Fibroblast of lung (primary cell): ENCODE measurements around the gene ATP5PF. TPM values are rescaled to one million over a fixed set of nuclear protein-coding genes. Genes with fewer than 3 reads are reported as not detected.
"Not testable (repeated sequence)": the region's sequence is repeated elsewhere in the genome, so short reads cannot be mapped to it uniquely, and the experiment has no call there.

Source experiments
- DNase-seq, 2 donors: peaks; one replicate each; pipeline versions ENCODE4 v3.0.0 to v3.0.0-alpha.2; 2010; ENCODE audit warnings: low read depth in 2 of 2
- H2AFZ ChIP-seq: 2 replicates; pipeline ENCODE4 v1.5.1; 2012; ENCODE audit warnings: low read length, control low read depth, inconsistent platforms
- H3K27ac ChIP-seq: 2 replicates; pipeline ENCODE4 v1.5.1; 2011; ENCODE audit warnings: low read length, control low read depth; ENCODE audit not compliant: insufficient read depth
- H3K27me3 ChIP-seq: 2 replicates; pipeline ENCODE4 v1.5.1; 2011; ENCODE audit warnings: mild to moderate bottlenecking, low read length; ENCODE audit not compliant: control insufficient read depth, insufficient read depth
- H3K36me3 ChIP-seq: 2 replicates; pipeline ENCODE4 v1.5.1; 2011; ENCODE audit warnings: low read length; ENCODE audit not compliant: control insufficient read depth, insufficient read depth
- H3K4me1 ChIP-seq: 2 replicates; pipeline ENCODE4 v1.5.1; 2011; ENCODE audit warnings: low read length; ENCODE audit not compliant: control insufficient read depth, insufficient read depth; ENCODE audit errors: extremely low read depth
- H3K4me2 ChIP-seq: 2 replicates; pipeline ENCODE4 v1.5.1; 2011; ENCODE audit warnings: low read length, control low read depth; ENCODE audit not compliant: insufficient read depth; ENCODE audit errors: extremely low read depth
- H3K4me3 ChIP-seq, 4 experiments: fragments of 200-600 bp in 1 of 4; sonication (generic) in 1 of 4; replicated peaks in 1 of 4; 2 replicates each; pipeline ENCODE4 v1.5.1; 2011 to 2016; ENCODE audit warnings: low read length in 4 of 4, low read depth in 3 of 4, mild to moderate bottlenecking in 3 of 4, control low read depth in 2 of 4, inconsistent platforms in 1 of 4, mixed read lengths in 1 of 4; ENCODE audit not compliant: insufficient read depth in 1 of 4; ENCODE audit errors: control extremely low read depth in 1 of 4
- H3K79me2 ChIP-seq: 2 replicates; pipeline ENCODE4 v1.5.1; 2012; ENCODE audit warnings: mild to moderate bottlenecking, low read length, inconsistent platforms; ENCODE audit not compliant: control insufficient read depth, insufficient read depth
- H3K9ac ChIP-seq: 2 replicates; pipeline ENCODE4 v1.5.1; 2011; ENCODE audit warnings: mild to moderate bottlenecking, low read length, control low read depth; ENCODE audit not compliant: insufficient read depth
- H3K9me3 ChIP-seq: 2 replicates; pipeline ENCODE4 v1.5.1; 2012; ENCODE audit warnings: low read depth, low read length; ENCODE audit not compliant: control insufficient read depth, insufficient read depth
- H4K20me1 ChIP-seq: 2 replicates; pipeline ENCODE4 v1.5.1; 2011; ENCODE audit warnings: low read length; ENCODE audit not compliant: control insufficient read depth, insufficient read depth; ENCODE audit errors: extremely low read depth
- EZH2 ChIP-seq: IDR thresholded peaks from 2 replicates; pipeline ENCODE4 v1.5.1; 2012; ENCODE audit warnings: low read length, control low read depth, mild to moderate bottlenecking; ENCODE audit errors: missing control alignments
- polyA minus RNA-seq: library from RNA; depleted of rRNA, polyadenylated mRNA; stranded (reverse); fragments of >200 nt; gene quantifications from 2 replicates; pipeline ENCODE4 v1.2.3, GENCODE V29; 2011; ENCODE audit warnings: low replicate concordance
- polyA plus RNA-seq, 2 donors: library from polyadenylated mRNA; depleted of rRNA in 1 of 2; stranded (reverse) in 1 of 2; unstranded in 1 of 2; fragments of >200 nt; gene quantifications; 2 replicates each; pipeline ENCODE4 v1.2.1, GENCODE V29; 2011 to 2012; ENCODE audit warnings: missing spikeins in 1 of 2
- total RNA-seq: library from RNA; depleted of rRNA; stranded (reverse); fragments of >200 nt; gene quantifications from 2 replicates; pipeline ENCODE4 v1.2.1, GENCODE V29; 2014
- TF ChIP-seq, protein P1 (sequence below), 2 donors: IDR thresholded peaks in 1 of 2; conservative IDR thresholded peaks in 1 of 2; 1 replicate in 1 of 2; 2 replicates in 1 of 2; pipeline ENCODE4 v1.5.1; 2011 to 2012; ENCODE audit warnings: low read length in 2 of 2, control low read depth in 1 of 2, inconsistent platforms in 1 of 2, low read depth in 1 of 2, mild to moderate bottlenecking in 1 of 2

ATP5PF gene
- 40.3 and 46.6 TPM in 2 replicates for total RNA-seq
- polyA plus RNA-seq: 260 and 285 TPM in 2 replicates
- 262 and 271 TPM in 2 replicates for polyA plus RNA-seq (2012)
- polyA minus RNA-seq: 4.6 and 5.0 TPM in 2 replicates

- Histone ChIP-seq H3K4me3 (peak within 1 kb of the TSS; percentile 63 to 99 (median 98)), H3K27ac (peak within 1 kb of the TSS; percentile 99), H3K27me3 (no peaks in the 10 kb centered on the region), H3K36me3 (no peaks in the 10 kb centered on the region), H2AFZ (peak within 1 kb of the TSS; percentile 100), H4K20me1 (no peaks in the 10 kb centered on the region), H3K4me2 (peak within 1 kb of the TSS; percentile 90), H3K4me1 (peaks cover 3% of the 10 kb centered on the region), H3K79me2 (peaks cover 61% of the 10 kb centered on the region), H3K9ac (peak within 1 kb of the TSS; percentile 98), H3K9me3 (no peaks in the 10 kb centered on the region)
- no peak for TF ChIP-seq EZH2
- TF ChIP-seq, protein P1, sequence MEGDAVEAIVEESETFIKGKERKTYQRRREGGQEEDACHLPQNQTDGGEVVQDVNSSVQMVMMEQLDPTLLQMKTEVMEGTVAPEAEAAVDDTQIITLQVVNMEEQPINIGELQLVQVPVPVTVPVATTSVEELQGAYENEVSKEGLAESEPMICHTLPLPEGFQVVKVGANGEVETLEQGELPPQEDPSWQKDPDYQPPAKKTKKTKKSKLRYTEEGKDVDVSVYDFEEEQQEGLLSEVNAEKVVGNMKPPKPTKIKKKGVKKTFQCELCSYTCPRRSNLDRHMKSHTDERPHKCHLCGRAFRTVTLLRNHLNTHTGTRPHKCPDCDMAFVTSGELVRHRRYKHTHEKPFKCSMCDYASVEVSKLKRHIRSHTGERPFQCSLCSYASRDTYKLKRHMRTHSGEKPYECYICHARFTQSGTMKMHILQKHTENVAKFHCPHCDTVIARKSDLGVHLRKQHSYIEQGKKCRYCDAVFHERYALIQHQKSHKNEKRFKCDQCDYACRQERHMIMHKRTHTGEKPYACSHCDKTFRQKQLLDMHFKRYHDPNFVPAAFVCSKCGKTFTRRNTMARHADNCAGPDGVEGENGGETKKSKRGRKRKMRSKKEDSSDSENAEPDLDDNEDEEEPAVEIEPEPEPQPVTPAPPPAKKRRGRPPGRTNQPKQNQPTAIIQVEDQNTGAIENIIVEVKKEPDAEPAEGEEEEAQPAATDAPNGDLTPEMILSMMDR (conservative IDR thresholded peaks at IDR 0.05 in 1 of 2, IDR thresholded peaks at IDR 0.05 in 1 of 2; ENCODE audit: low read depth in 1 of 2, low read length in 2 of 2): peak; percentile 13 to 24
- peak; percentile 99 for DNase-seq
These were observed at the start of gene ATP5PF, which contains the start of gene GABPA for GRCh38 chr21:25734904-25735645. Gene ATP5PF (minus strand): TSS chr21:25734904. CDS start chr21:25729794, 5,110 bp downstream. Gene GABPA (plus strand): TSS chr21:25734972. CDS start chr21:25741599, 6,627 bp downstream.

DNA sequence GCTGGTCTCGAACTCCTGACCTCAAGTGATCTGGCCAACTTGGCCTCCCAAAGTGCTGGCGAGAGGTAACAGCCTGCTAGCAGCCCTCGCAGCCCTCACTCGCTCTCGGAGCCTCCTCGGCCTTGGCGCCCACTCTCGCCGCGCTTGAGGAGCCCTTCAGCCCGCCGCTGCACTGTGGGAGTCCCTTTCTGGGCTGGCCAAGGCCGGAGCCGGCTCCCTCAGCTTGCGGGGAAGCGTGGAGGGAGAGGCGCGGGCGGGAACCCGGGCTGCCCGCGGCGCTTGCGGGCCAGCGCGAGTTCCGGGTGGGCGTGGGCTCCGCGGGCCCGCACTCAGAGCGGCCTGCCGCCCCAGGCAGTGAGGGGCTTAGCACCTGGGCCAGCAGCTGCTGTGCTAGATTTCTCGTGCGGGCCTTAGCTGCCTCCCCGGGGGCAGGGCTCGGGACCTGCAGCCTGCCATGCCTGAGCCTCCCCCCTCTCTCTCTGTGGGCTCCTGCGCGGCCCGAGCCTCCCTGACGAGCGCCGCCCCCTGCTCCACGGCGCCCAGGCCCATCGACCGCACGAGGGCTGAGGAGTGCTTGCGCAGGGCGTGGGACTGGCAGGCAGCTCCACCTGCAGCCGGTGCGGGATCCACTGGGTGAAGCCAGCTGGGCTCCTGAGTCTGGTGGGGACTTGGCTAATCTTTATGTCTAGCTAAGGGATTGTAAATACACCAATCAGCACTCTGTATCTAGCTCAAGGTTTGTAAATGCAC, 43.6 kb upstream of the ATP5PF start:
- not testable (repeated sequence) for H3K9ac ChIP-seq, H3K4me2 ChIP-seq, H3K4me3 ChIP-seq, H3K36me3 ChIP-seq, H4K20me1 ChIP-seq, H3K27ac ChIP-seq, H2AFZ ChIP-seq, DNase-seq, H3K79me2 ChIP-seq, H3K27me3 ChIP-seq, H3K9me3 ChIP-seq, H3K4me1 ChIP-seq

- no peak overlapping the region for H3K27ac ChIP-seq
- no peak overlapping the region for H2AFZ ChIP-seq
- H3K4me2 ChIP-seq: no peak overlapping the region
- no peak overlapping the region for H3K9ac ChIP-seq
- H3K4me1 ChIP-seq: no peaks in the 10 kb centered on the region
- H3K36me3 ChIP-seq: no peaks in the 10 kb centered on the region
- TF ChIP-seq, protein P1 (conservative IDR thresholded peaks at IDR 0.05 in 1 of 2, IDR thresholded peaks at IDR 0.05 in 1 of 2; ENCODE audit: low read depth in 1 of 2, low read length in 2 of 2): no peak
- TF ChIP-seq EZH2: no peak
- H3K4me3 ChIP-seq: no peak overlapping the region
- no peaks in the 10 kb centered on the region for H3K9me3 ChIP-seq
- no peaks in the 10 kb centered on the region for H3K27me3 ChIP-seq
- no peak for DNase-seq
- no peaks in the 10 kb centered on the region for H3K79me2 ChIP-seq
- no peaks in the 10 kb centered on the region for H4K20me1 ChIP-seq
These were observed 41.7 kb upstream of the ATP5PF start for GRCh38 chr21:25776440-25776839.
